GM23338 (cell line): ENCODE data around the gene LAX1. TPM values are rescaled to one million over a fixed set of nuclear protein-coding genes. Genes with fewer than 3 reads are reported as not detected.

Experiments
- ATAC-seq: fragments of 200-7000 bp; cut with Tn5 transposase; 3 replicates; pipeline ENCODE4 v1.9.1; 2020
- DNase-seq: peaks from one replicate; pipeline ENCODE4 v3.0.0-alpha.2; 2015; ENCODE audit warnings: low spot score
- H2AFZ ChIP-seq: fragments of 200-600 bp; sonication (generic); 2 replicates; pipeline ENCODE4 v1.8.0; 2016; ENCODE audit warnings: antibody characterized with exemption, mild to moderate bottlenecking, moderate library complexity
- H3F3A ChIP-seq: fragments of 200-600 bp; sonication (generic); replicated peaks from 2 replicates; pipeline ENCODE4 v1.8.0; 2017; ENCODE audit warnings: antibody characterized with exemption, mixed run types, low read depth
- H3K27ac ChIP-seq: fragments of 200-600 bp; sonication (generic); 2 replicates; pipeline ENCODE4 v1.6.1; 2016; ENCODE audit warnings: low read depth
- H3K27me3 ChIP-seq: fragments of 200-600 bp; sonication (generic); 2 replicates; pipeline ENCODE4 v1.8.0; 2016; ENCODE audit warnings: mild to moderate bottlenecking, mixed run types, moderate library complexity; ENCODE audit not compliant: insufficient read depth
- H3K36me3 ChIP-seq: fragments of 200-600 bp; sonication (generic); 2 replicates; pipeline ENCODE4 v1.8.0; 2016; ENCODE audit warnings: mild to moderate bottlenecking; ENCODE audit not compliant: insufficient read depth
- H3K4me1 ChIP-seq: fragments of 200-600 bp; sonication (generic); 2 replicates; pipeline ENCODE4 v1.8.0; 2016; ENCODE audit warnings: mild to moderate bottlenecking, moderate library complexity; ENCODE audit not compliant: insufficient read depth
- H3K4me2 ChIP-seq: fragments of 200-600 bp; sonication (generic); 2 replicates; pipeline ENCODE4 v1.7.1; 2017; ENCODE audit warnings: mixed run types
- H3K4me3 ChIP-seq: fragments of 200-600 bp; sonication (generic); 2 replicates; pipeline ENCODE4 v1.6.1; 2016; ENCODE audit warnings: mixed run types
- H3K79me2 ChIP-seq: fragments of 200-600 bp; sonication (generic); replicated peaks from 2 replicates; pipeline ENCODE4 v1.8.0; 2017; ENCODE audit warnings: mild to moderate bottlenecking; ENCODE audit not compliant: insufficient read depth
- H3K9me2 ChIP-seq: fragments of 200-600 bp; sonication (generic); 2 replicates; pipeline ENCODE4 v1.8.0; 2017; ENCODE audit not compliant: insufficient read depth
- H4K20me1 ChIP-seq: fragments of 200-600 bp; sonication (generic); replicated peaks from 2 replicates; pipeline ENCODE4 v1.8.0; 2017; ENCODE audit warnings: mild to moderate bottlenecking; ENCODE audit not compliant: insufficient read depth
- H3K27ac Mint-ChIP-seq: 2 replicates; pipeline ENCODE4 v1.8.0; 2020; ENCODE audit warnings: inconsistent platforms, mild to moderate bottlenecking, moderate library complexity, mixed read lengths
- H3K27me3 Mint-ChIP-seq: 3 replicates; pipeline ENCODE4 v1.8.0; 2022; ENCODE audit warnings: low read depth, mild to moderate bottlenecking, moderate library complexity, mixed read lengths, inconsistent platforms; ENCODE audit not compliant: insufficient read depth, poor library complexity
- H3K36me3 Mint-ChIP-seq: 3 replicates; pipeline ENCODE4 v1.8.0; 2021; ENCODE audit warnings: low read depth, mild to moderate bottlenecking, inconsistent platforms, moderate library complexity, mixed read lengths
- H3K4me1 Mint-ChIP-seq: 3 replicates; pipeline ENCODE4 v1.8.0; 2020; ENCODE audit warnings: mild to moderate bottlenecking, inconsistent platforms, mixed read lengths
- H3K4me3 Mint-ChIP-seq: 3 replicates; pipeline ENCODE4 v1.8.0; 2021; ENCODE audit warnings: moderate library complexity, mild to moderate bottlenecking, inconsistent platforms, mixed read lengths
- H3K9me3 Mint-ChIP-seq: 3 replicates; pipeline ENCODE4 v1.8.0; 2020; ENCODE audit warnings: moderate library complexity, mild to moderate bottlenecking, inconsistent platforms, mixed read lengths
- ETS1 ChIP-seq: IDR thresholded peaks from 2 replicates; pipeline ENCODE4 v1.6.1; 2016; ENCODE audit warnings: antibody characterized with exemption
- EZH2phosphoT487 ChIP-seq: fragments of 200-600 bp; sonication (generic); IDR thresholded peaks from one replicate; pipeline ENCODE4 v1.8.1; 2018; ENCODE audit warnings: antibody characterized with exemption; ENCODE audit not compliant: unreplicated experiment
- JUNB ChIP-seq: IDR thresholded peaks from one replicate; pipeline ENCODE4 v1.6.1; 2016; ENCODE audit warnings: antibody characterized with exemption; ENCODE audit not compliant: unreplicated experiment
- POLR2AphosphoS5 ChIP-seq: IDR thresholded peaks from 2 replicates; pipeline ENCODE4 v1.6.1; 2016; ENCODE audit warnings: antibody characterized with exemption, low read depth
- REST ChIP-seq: IDR thresholded peaks from one replicate; pipeline ENCODE4 v1.6.1; 2018; ENCODE audit warnings: antibody characterized with exemption; ENCODE audit not compliant: unreplicated experiment
- STAT1 ChIP-seq: IDR thresholded peaks from one replicate; pipeline ENCODE4 v1.6.1; 2016; ENCODE audit warnings: antibody characterized with exemption; ENCODE audit not compliant: unreplicated experiment
- ZNF114 ChIP-seq: fragments of 250-450 bp; sonication (Bioruptor Pico); IDR thresholded peaks from 2 replicates; pipeline ENCODE4 v1.5.0; 2020; ENCODE audit warnings: mild to moderate bottlenecking, moderate library complexity
- ZNF331 ChIP-seq: fragments of 250-450 bp; sonication (Bioruptor Pico); IDR thresholded peaks from 2 replicates; pipeline ENCODE4 v1.5.0; 2020; ENCODE audit warnings: low read depth, mild to moderate bottlenecking, moderate library complexity
- ZNF462 ChIP-seq: fragments of 250-450 bp; sonication (Bioruptor Pico); IDR thresholded peaks from 2 replicates; pipeline ENCODE4 v1.5.0; 2020; ENCODE audit warnings: mild to moderate bottlenecking, moderate library complexity
- polyA plus RNA-seq: library from polyadenylated mRNA; unstranded; fragments of >200 nt; fragmentation: Nextera tagmentation; extraction: Ambion mirVana; gene quantifications from 2 replicates; pipeline ENCODE4 v1.2.1, GENCODE V29; 2016
- total RNA-seq: library from RNA; depleted of rRNA; stranded (reverse); fragments of >200 nt; shearing (Covaris generic); gene quantifications from 2 replicates; pipeline ENCODE4 v1.2.3, GENCODE V29; 2014

Gene LAX1
- total and polyA plus RNA-seq, 2 experiments from 2014 or later, result not detected

- TF ChIP-seq REST, result no peak
- TF ChIP-seq ETS1, result no peak
- TF ChIP-seq POLR2AphosphoS5, result no peak
Observed at GRCh38 chr1:203733009-203733863, 31.7 kb upstream of the LAX1 start (continued).

- H3K27me3 Mint-ChIP-seq, result no peaks in the 10 kb centered on the region
- Histone ChIP-seq H3F3A (no peaks in the 10 kb centered on the region), H3K4me1 (peaks cover 25% of the 10 kb centered on the region), H3K9me2 (0 out of 2 replicates have a peak, but pooled peaks cover 4% of the 10 kb centered on the region), H3K36me3 (no peaks in the 10 kb centered on the region), H3K27me3 (no peaks in the 10 kb centered on the region), H3K4me3 (no peak overlapping the region), H2AFZ (no peak overlapping the region), H3K4me2 (peak overlapping the region; percentile 55; the same call in 1 of the 2 replicates), H3K27ac (no peak overlapping the region), H3K79me2 (no peaks in the 10 kb centered on the region), H4K20me1 (no peaks in the 10 kb centered on the region)
- H3K4me3 Mint-ChIP-seq, result no peak overlapping the region; the same call in 2 of the 3 replicates
- DNase-seq, result no peak
- ATAC-seq, result no peak
- no peaks in the 10 kb centered on the region; the same call in 1 of the 3 replicates for H3K9me3 Mint-ChIP-seq
- no peaks in the 10 kb centered on the region for H3K36me3 Mint-ChIP-seq
- peaks cover 27% of the 10 kb centered on the region for H3K4me1 Mint-ChIP-seq
- H3K27ac Mint-ChIP-seq, result no peak overlapping the region
- no peak for TF ChIP-seq ZNF462
- TF ChIP-seq STAT1, result no peak
- no peak for TF ChIP-seq EZH2phosphoT487
- TF ChIP-seq JUNB, result no peak
- no peak for TF ChIP-seq REST
- TF ChIP-seq ZNF114 (CRISPR knock-in tag), result no peak
- TF ChIP-seq ZNF331 (CRISPR knock-in tag), result no peak
Observed at GRCh38 chr1:203742436-203742835, 22.5 kb upstream of the LAX1 start.
